ENCODE data around the gene MAP4K1.
"Not testable (repeated sequence)": the region's sequence is repeated elsewhere in the genome, so short reads cannot be mapped to it uniquely, and the experiment has no call there.

MAP4K1 gene

GRCh38 chr19:38564981-38565690 lies 52.6 kb downstream of the MAP4K1 start:
- DNase-seq = no peak

GRCh38 chr19:38563475-38563874 lies 54.3 kb downstream of the MAP4K1 start:
- no peak for DNase-seq

- DNase-seq = no peak
Observed at GRCh38 chr19:38562096-38562495, 55.7 kb downstream of the MAP4K1 start.

GRCh38 chr19:38561658-38562057 lies 56.1 kb downstream of the MAP4K1 start:
- no peak for DNase-seq

GRCh38 chr19:38561053-38561606 lies 56.6 kb downstream of the MAP4K1 start:
- no peak for DNase-seq

- DNase-seq = no peak
Observed at GRCh38 chr19:38559428-38560401, 58.0 kb downstream of the MAP4K1 start.

GRCh38 chr19:38558933-38559332 lies 58.8 kb downstream of the MAP4K1 start:
- not testable (repeated sequence) for DNase-seq

GRCh38 chr19:38557205-38557799 lies 60.5 kb downstream of the MAP4K1 start:
- peak; percentile 83 for DNase-seq

GRCh38 chr19:38556521-38557174 lies 61.1 kb downstream of the MAP4K1 start:
- peak; percentile 19 for DNase-seq

- no peak for DNase-seq
Observed at GRCh38 chr19:38555200-38555599, 62.6 kb downstream of the MAP4K1 start.

- DNase-seq = no peak
Observed at GRCh38 chr19:38554676-38555141, 63.0 kb downstream of the MAP4K1 start.

GRCh38 chr19:38553239-38553638 lies 64.5 kb downstream of the MAP4K1 start:
- DNase-seq = not testable (repeated sequence)

GRCh38 chr19:38551450-38551813 lies 66.3 kb downstream of the MAP4K1 start:
- DNase-seq = no peak

- DNase-seq = no peak
Observed at GRCh38 chr19:38550376-38550775, 67.4 kb downstream of the MAP4K1 start.

- DNase-seq = no peak
Observed at GRCh38 chr19:38549942-38550341, 67.8 kb downstream of the MAP4K1 start.

- no peak for DNase-seq
Observed at GRCh38 chr19:38549061-38549460, 68.7 kb downstream of the MAP4K1 start.

- no peak for DNase-seq
Observed at GRCh38 chr19:38547421-38547820, 70.3 kb downstream of the MAP4K1 start.

- DNase-seq = no peak
Observed at GRCh38 chr19:38545596-38545995, 72.2 kb downstream of the MAP4K1 start.

GRCh38 chr19:38544569-38545315 lies 73.0 kb downstream of the MAP4K1 start:
- peak; percentile 16 for DNase-seq

GRCh38 chr19:38543807-38544568 lies 73.8 kb downstream of the MAP4K1 start:
- DNase-seq = peak; percentile 98

- no peak for DNase-seq
Observed at GRCh38 chr19:38543286-38543806, 74.4 kb downstream of the MAP4K1 start.
